HG02884 (cell line): ENCODE results near the gene FXYD6.
"Not testable (repeated sequence)": the region's sequence is repeated elsewhere in the genome, so short reads cannot be mapped to it uniquely, and the experiment has no call there.

ENCODE experiments used
- ATAC-seq: cut with Tn5 transposase; IDR thresholded peaks from one replicate; pipeline ENCODE4 v1.9.1; 2021; ENCODE audit warnings: mild to moderate bottlenecking, moderate library complexity; ENCODE audit not compliant: unreplicated experiment

FXYD6 gene

GRCh38 chr11:117820071-117820470 is 56.4 kb downstream of the FXYD6 start:
- ATAC-seq: no peak

GRCh38 chr11:117819096-117820040 is 57.1 kb downstream of the FXYD6 start:
- ATAC-seq: no peak

DNA sequence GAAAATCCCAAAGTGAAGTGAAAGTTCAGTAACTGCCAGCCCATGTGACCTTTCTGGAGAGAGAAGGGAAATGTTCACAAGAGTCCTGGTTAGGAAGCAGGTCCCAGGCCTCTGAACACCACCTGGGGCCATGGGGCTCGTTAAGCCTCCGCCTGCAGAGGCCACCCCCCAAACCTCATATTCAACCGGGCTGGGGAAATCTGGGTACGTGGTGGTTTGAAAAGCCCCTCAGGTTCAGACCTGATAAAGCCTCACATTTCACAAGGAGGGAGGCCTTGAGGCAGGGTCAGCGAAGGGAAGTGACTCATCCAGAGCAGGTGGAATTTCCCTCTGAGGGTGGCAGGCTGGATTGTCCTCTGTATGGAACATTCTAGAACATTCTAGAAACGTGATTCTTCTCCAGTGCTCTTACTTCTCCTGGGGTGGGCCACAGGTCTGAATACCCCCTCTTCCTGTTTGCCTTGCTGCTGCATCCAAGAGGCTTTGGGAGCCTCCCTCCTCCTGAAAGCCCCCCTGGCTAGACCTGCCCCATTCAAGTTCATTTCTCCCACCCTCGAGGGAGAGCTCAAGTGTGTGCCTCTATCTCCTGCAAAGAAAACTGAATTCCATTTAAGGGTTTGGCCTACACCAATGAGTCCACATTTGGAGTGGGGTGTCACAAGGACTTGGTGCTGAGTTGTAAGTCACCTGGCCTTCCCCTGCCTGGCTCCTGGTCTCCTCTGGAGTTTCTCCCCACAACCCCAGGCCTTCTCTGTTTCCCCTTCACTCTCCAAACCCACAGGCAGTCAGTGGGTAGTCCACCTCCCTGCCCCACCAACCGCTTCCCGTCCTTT is 58.2 kb downstream of the FXYD6 start:
- ATAC-seq: no peak

DNA sequence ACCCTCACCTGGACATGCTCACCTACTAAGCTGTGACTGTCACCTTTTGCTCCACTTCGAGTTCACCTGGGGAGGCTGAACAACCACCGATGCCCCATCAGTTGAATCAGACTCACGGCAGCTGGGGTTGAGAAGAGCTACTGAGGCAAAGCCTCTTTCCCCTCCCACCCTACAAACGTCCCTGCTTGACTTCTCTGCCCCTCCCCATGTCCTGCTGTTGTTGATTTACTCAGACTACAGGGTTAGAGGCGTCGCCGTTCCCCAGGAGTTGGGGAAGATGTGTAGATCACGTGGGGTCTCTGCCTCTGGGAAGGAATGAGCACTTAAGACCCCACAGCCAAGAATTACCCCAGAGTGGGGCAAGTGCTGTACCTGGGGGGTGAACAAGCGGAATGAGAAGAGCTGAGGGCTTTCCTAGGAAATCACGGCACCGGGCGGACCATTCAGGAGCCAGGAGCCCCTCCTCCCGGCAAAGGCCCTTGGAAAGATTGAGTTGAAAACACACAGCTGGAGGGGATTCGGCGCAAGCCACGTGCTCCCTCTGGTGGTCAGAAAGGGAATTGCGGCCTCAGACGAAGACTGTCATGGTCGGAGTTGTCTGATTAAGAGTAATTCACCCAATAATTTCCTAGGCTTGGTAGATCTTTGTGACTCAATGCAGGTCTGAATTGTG is 59.0 kb downstream of the FXYD6 start:
- ATAC-seq: no peak

DNA sequence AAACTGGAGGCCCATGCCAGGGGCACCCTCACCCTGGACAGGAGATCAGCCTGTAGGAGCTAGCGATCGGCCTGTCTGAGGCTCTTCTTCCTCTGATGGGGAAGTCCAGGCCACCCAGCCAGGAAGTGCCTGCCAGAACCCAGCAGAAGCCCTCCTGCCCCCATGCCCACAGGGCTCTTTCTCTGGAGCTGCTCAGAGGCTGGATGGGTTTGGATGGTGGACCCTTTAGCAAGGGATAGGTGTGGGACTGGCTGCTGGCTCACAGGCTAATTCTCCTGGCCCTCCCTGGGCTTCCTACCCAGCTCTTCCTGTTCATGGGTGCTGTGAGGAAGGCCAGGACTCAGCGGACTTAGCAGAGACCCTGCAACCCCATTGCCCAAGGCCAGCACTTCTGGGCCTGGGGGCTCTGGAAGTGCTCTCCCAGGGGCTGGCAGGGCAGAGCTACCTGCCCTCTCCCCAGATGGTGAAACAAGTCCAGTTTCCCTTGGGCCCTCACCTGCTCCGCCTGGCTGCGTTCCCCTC is 59.6 kb downstream of the FXYD6 start:
- ATAC-seq: no peak

DNA sequence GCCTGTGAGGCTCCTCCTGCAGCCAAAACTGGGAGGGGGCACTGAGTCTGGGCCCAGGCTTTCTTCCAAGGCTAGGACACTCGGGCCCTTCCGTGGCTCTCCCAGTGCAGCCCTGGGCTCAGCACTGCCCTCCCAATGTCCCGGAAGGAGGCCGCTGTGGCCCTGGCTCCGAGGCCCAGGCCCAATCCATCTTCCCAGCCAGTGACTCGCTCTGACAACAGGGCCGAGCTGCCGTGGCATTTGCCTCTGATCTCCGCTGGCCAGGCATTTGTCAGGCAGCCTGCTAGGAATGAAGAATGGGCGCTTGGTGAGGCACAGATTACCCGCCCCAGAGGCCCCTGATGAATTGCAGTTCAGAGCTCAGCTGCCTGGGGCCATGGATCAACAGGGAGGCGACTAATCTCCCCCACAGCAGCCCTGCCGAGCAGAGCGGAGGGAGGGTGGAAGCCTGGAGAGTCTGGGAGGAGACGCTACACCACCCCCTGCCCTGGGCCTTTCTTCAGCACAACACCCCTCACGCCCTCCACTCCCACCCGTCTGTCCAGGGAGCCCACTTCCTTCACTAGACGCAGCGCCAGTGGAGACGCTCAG is 60.2 kb downstream of the FXYD6 start:
- no peak for ATAC-seq

- peak; percentile 59 for ATAC-seq
These were observed 61.1 kb downstream of the FXYD6 start for GRCh38 chr11:117815262-117815803.

DNA sequence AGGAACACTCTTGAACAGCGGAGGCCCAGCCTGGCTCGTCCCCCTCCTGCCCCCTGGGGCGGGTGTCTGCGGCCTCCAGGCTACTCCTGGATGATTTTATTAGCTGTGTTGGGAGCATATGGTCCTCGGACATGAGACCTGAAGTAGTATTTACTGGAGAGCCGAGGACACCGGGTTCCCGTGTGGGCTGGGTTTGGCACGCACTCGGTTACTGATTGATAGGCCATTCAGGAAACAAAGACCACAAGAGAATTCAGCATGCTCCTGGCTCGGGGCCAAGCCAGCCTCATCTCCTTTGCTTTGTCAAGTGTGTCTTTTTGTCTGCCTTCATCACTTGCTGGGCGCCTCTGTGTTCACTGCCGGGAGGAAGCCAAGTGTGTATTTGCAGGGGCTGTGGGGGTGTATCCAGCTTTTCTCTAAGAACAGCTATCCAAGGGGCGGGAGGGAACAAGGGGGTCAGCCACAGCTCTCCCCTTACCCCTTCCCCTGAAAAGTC is 61.6 kb downstream of the FXYD6 start:
- no peak for ATAC-seq

- ATAC-seq: no peak
These were observed 62.2 kb downstream of the FXYD6 start for GRCh38 chr11:117814204-117814765.

DNA sequence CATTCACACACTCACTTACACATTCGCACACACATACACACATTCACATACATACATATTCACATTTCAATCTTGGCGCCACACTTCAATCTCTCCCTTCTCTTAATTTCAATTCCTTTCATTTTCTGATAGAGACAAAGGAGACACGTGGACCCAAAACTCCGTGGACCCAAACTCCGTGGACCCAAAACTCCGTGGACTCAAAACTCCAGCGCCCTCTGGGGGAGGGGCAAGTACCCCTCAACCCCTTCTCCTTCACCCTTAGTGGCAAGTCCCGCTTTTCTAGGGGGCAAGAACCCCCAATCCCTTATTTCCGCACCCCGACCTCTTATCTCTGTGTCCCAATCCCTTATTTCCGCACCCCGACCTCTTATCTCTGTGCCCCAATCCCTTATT is 66.4 kb downstream of the FXYD6 start:
- not testable (repeated sequence) for ATAC-seq

DNA sequence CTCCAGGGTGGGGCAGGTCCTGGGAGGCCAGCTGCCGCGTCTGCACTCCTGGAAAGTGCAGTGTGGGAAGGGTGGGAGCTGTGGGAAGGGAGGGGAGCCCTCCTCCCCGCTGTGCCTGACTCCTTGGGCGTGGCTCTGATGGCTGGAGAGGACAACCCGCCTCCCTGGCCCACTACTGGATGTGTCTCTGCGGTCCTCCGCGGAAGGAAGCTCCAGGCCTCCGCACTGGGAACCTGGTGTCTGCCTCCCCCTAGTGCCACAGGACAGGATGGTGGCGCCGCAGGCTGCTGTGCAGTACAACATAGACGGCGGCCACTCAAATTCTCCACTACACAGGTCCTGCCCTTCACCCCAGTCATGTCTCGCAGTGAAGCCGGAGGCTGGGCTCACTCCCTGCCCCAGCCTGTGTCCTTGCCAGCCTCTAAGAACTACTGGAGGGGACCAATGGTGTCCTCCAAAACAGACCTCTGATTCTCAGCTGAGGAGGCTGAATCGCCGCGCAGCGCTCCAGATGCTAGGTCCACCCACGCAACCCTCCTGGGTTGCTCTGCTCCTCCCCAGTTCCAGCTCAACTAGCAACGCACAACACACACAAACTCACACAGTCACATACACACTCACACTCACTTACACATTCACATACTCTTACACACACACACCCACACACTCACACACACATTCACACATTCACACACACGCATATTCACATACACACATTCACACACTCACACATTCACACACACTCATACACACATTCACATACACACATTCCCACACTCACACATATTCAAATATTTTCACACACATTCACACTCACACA is 67.0 kb downstream of the FXYD6 start:
- ATAC-seq: no peak

DNA sequence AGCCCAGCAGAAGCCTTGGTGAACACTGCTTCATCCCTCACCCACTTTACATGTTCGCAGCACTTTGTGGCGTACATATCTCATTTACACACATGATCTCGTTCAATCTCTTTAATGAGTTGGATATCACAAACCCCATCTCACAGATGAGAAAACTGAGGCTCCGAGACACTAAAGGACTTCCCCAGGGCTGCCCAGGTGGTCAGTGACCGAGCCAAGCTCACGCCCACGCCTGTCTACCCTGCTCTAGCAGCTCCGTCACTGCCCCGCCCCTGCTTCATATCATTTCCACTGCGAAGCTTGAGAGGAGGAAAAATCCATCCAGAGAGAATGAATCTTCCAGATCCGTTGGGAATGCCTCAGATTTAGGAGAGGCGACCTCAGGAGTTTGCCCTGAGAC is 67.7 kb downstream of the FXYD6 start:
- no peak for ATAC-seq

GRCh38 chr11:117807482-117808327 is 68.8 kb downstream of the FXYD6 start:
- ATAC-seq: no peak

GRCh38 chr11:117806846-117807245 is 69.6 kb downstream of the FXYD6 start:
- no peak for ATAC-seq

DNA sequence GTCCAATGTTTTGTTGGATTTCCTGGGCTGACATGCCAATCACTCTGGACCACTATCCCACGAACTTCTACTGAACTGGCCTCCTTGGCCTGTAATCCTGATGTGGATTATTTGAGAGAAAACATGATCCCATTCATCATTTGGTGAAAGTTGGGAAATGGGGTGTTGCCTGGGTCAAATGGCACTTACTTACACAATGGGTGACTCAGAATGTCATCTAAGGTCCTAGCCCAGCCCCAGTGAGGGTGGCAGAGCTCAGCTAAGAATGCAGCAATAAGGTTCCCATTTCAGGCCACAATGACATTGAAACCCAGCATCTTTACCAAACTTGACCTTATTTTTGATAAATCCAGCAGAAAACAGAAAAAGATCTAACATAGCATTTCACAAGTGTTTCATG is 71.4 kb downstream of the FXYD6 start:
- ATAC-seq: no peak

DNA sequence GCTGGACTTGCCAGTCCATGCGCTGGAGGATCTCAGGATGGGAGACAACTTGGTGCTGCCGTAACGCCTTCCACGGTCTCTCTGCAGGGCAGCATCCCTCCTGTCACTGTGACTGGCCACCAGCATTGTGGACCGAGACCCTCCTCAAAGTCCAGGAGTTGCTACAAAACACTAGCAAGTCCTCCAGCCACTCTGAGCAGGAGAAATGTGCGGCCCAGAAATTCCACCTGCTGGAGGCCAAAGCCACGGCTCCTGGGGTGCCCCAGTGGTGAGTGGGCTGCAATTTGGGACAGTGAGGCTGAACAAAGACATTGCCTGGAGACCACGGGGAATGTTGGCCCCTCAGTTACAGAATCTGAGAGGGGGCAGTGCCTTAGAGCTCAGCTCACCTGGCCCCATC is 72.6 kb downstream of the FXYD6 start:
- ATAC-seq: no peak

- no peak for ATAC-seq
These were observed 76.8 kb downstream of the FXYD6 start for GRCh38 chr11:117799634-117800033.

DNA sequence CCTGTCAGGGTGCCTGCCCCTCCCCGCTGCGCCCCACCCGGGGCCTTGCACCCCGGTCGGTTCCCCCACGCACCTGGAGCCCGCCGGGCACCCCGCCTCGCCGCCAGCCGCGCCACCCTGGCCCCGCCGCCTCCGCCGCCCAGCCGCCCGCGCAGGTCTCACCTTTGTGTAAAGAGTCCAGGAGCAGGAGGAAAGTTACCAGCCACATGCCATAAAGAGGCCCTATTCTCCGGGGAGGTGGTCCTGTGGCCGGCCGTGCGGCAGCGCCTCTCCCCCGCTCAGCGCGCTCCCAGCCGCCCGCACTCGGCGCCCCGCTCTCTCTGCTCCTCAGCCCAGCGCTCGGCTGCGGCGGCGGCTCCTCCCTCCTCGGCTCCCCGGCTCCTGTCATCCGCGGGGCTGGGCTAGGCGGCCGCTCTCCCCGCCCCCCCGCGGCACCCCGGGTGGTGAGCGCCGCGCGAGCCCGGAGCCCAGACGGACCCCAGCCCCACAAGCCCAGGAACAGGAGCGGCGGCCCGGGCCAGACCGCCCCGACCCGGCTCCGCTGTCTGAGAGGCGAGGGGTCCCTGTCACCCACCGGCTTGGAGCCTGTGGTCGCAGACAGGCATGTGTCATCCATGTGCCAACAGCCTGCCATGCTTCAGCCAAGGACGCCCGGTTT is 79.5 kb downstream of the FXYD6 start, which contains the start of gene DSCAML1:
Gene DSCAML1, minus strand, starts transcription at position 345 of the 658 bp plus-strand sequence. Its CDS starts 137 bp downstream, at position 208.
- no peak for ATAC-seq
